Measurements from ENCODE around the gene WFIKKN1.
A peak's percentile ranks its signal among the peaks of the same experiment; 100 is the strongest.

The WFIKKN1 gene

GRCh38 chr16:625117-625976 is 5.4 kb upstream of the WFIKKN1 start:
- peak; percentile 18 for DNase-seq

- DNase-seq = no peak
Measured at GRCh38 chr16:625977-626765, 4.6 kb upstream of the WFIKKN1 start.

DNA sequence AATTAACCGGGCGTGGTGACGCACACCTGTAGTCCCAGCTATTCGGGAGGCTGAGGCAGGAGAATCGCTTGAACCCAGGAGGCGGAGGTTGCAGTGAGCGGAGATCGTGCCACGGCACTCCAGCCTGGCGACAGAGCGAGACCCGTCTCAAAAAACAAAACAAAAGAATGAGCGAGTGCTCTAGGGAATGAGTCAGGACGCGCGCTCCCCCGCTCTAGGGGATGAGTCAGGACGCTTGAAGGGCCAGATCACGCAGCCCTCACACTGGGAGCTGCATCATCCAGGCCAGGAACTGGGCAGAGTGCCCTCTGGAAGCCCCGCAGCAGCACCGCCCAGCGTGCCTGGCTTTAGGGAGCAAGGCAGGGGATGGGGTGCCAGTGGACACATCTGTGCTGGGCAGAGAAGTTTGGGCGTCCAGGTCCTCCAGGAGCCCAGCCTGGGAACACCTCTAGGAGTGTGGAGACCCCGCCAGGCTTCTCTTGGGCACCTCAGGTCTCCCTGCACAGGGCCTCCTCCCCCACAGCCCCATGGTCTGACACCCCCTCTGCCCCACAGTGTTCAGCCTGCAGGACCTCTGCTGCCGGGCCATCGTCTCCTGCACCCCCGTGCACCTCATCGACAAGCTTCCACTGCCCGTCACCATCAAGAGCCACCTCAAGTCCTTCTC is 3.9 kb upstream of the WFIKKN1 start:
- no peak for DNase-seq

GRCh38 chr16:627454-628239 is 3.1 kb upstream of the WFIKKN1 start:
- peak; percentile 50 for DNase-seq

DNA sequence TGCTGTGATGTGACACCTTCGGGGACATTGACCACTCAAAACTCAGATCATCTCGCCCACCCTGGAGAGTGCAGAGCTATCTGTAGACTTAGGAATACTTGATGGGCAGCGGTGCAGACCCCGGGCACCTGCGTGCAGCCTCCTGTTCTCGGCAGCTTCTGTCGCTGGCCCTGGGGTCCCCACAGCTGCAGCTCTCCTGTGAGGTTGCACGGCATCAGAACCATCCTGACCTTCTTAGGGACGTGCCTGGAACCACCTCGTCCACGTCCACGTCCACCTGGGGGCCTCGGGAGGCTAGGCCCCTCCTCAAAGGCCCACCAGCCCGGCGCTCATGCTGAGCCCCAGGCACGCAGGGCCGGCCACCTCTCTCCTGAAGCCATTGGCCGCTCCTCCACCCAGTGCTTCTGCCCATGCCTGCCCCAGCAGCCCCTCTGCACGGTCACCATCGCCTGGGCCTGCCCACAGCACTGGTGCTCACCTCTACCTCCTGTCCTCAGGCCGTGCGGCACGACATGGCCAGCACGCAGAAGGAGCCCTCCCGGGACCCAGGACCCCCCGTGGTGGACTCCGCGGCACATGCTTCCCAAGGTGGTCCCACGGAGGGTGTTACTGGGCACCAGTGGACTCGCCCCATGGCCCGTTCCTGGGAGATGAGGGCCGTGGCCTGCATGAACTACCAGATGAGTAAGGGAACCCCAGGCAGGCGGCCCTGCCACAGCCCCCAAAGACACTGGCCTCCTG is 2.3 kb upstream of the WFIKKN1 start:
- DNase-seq = no peak

DNA sequence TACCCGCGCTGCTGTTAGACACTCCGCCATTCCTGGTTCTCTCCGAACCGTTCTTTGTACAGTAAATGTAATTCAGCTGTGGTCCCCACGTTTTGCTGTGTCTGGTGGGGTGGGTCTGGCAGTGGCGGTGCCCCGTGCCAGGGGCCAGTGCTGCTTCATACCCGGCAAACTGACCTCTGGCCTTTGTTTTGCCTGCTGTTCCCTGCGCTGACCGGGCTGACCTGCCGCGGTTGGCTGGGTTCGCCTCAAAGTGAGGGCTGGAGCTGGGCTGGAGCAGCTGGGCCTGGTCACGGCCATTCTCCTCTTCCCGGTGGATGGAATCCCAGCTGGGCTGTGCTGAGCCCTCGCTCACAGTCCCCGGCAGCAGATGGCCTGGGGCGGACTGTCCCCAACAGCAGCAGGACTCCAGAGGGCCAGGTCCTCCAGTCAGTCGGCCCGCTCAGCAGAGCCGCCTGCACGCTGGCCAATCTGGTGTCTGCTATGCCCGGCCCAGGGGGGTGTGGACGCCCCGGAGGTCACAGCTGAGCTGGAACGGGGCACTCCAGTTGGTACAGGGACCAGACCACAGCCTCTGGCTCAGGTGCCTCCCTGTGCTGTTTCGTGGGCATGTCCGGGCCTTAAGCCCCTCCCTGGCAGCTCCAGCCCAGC is 1.5 kb upstream of the WFIKKN1 start:
- peak; percentile 76 for DNase-seq

DNA sequence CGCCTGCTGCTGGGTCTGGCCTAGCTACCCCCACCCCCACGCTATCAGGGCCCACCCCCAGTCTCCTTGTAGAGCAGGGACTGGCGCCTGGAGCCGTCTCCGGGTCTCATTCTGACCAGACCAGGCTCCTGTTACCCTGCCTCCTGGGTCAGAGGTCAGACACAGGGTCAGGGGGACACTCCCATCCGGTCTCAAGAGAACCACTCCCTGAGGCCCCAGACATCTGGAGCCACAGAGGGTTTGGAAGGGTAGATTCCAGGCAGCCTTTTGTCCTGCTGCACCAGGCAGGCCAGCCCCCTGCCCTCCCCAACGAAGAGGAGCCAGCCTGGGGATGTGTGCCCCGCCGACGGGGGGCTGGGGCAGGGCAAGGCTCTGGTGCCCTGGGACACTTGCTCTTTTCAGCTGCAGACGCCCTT is 944 bp upstream of the WFIKKN1 start:
- DNase-seq = no peak

DNA sequence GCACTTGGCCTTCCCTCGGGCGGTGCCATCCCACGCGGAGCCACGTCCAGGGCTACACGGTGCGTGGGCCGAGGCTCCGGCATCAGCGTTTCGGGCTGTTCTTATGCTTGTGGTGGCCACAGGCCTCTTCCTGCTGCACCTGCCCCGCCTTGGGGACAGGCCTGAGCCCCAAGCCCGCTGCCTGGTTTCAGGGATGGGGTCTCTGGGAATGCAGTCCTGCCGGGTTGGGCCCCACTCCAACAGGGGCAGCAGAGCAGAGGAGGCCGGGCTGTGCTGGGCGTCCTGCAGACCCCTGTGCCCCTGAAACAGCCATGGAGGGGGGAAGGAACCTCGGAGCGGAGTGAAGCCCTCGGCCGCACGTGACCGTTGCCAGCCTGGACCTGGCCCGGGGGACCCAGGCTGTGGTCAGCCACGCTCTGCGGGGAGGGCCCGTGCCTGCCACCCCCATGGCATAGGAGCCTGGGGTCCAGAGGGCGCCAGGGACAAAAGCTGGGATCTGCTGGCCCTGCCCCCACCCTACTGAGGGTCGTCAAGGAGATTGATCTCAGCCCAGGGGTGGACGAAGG is 453 bp upstream of the WFIKKN1 start:
- DNase-seq = peak; percentile 31

GRCh38 chr16:631808-632358 is 1.1 kb downstream of the WFIKKN1 start:
- no peak for DNase-seq

GRCh38 chr16:632486-633335 is 1.9 kb downstream of the WFIKKN1 start:
- DNase-seq = no peak

GRCh38 chr16:633336-634050 is 2.7 kb downstream of the WFIKKN1 start:
- DNase-seq = peak; percentile 29

DNA sequence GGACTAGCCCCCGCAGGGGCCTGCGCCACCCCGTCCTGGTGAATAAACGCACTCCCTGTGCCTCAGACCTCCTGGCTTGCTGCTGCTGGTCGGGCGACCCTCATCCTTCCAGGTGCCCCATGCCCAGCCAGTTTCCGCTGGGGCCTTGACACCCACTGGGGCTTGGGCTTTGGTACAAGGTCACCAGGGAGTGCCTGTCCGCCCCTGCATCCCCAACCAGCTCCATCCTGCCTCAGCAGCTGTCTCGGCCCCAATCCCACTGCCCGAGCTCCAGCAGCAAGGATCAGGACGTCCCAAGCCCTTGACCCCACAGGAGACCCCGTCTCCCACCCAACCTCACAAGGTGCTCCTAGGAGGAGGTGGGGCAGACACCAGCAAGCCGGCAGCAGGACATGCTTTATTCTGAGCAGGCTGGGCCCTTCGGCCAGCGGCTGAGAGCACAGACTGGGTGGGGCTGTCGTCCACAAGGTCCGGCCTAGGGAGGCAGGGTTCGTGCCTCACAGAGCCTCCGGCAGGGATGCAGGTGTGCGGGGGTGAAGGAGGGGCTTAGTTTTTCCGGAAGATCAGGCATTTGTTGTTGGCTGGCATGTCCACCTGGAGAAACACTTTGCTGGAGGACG is 3.4 kb downstream of the WFIKKN1 start:
- no peak for DNase-seq

DNA sequence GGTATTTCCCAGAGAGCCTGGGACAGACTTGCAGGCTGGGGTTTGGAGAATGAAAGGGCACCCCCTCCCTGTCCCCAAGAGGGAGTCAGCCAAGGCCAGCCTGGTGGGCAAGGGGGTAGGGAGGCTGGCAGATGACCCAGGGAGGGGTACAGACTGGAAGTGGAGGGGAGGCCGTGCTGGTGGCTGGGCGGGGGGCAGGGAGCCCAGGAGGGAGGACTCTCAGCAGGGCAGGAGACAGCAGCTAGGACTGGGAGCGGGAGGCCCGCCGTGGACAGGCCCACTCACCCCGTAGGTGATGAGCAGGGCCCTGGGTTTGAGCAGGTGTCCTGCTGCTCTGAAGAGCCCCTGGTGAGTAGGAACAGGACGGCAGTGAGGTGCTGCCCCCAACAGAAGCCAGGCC is 4.2 kb downstream of the WFIKKN1 start:
- DNase-seq = no peak

DNA sequence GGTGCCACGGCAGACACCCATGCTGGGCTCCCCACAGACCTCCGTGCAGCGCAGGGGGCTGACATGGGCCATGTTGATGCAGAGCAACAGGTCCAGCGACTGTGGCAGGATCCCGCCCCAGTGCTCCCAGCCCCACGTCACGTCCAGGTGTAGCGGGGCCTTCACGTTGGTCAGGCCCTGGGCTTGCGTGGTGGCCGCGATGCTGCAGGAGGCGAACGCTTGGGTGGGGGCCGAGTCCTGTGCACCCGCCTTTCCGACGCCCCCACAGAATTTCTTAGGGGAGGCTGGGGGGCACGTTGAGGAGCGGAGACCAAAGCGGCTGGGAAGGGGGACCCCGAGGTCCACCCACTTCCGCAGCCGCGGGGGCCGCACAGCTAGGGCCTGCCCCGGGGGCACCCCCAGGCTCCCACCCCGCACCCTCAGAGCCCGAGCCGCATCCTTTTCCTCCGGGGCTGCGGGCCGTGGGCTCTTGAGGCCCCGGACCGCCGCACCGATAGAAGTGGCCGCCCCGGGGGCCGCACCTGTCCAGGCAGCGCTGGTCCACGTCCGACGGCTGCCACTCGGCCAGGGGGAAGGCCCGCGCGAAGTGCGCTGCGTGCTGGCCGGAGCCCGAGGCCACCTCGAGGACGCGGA is 4.9 kb downstream of the WFIKKN1 start:
- DNase-seq = peak; percentile 44

DNA sequence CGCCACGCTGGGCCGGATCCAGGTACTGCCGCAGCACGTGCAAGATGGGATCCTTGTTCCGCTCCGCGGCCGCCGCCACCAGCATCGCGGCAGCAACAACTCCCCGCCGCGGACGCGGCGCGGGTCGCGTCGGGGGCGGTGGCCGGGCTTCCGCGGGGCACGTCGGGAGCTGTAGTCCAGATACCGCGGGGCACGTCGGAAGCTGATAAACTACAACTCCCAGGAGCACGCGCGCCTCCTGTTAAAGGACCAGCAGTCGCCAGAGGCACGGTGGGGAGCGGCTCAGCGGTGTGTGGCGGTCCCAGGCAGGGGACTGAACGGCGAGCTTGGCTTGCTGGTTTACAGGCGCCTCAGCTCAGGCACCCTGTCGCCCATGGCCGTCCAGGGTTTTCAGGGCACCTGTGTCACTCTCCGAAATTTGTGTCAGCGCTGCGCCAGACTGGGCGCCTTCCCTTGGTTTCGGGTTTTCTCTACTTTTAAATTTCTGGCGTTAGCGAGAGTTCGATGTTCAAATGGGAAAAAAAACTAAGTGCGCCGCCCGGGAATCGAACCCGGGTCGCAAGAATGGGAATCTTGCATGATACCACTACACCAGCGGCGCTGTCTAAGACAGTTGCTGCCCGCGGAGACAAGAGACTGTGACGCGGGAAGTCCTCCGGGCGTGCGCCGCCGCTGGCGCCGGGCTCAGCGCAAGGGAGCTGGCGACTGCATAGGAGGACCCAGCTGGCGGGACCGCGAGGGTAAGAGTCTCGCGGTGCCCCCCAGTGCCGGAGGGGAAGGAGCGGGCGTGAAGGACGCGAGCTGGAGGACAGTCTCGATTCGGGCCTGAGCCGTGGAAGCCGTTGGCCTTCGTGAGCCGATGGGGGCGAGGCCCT is 5.7 kb downstream of the WFIKKN1 start, which contains the start of gene METTL26:
Gene METTL26, minus strand, starts transcription at position 100 of the 875 bp plus-strand sequence. Its CDS starts 15 bp downstream, at position 85.
- DNase-seq = peak; percentile 96

DNA sequence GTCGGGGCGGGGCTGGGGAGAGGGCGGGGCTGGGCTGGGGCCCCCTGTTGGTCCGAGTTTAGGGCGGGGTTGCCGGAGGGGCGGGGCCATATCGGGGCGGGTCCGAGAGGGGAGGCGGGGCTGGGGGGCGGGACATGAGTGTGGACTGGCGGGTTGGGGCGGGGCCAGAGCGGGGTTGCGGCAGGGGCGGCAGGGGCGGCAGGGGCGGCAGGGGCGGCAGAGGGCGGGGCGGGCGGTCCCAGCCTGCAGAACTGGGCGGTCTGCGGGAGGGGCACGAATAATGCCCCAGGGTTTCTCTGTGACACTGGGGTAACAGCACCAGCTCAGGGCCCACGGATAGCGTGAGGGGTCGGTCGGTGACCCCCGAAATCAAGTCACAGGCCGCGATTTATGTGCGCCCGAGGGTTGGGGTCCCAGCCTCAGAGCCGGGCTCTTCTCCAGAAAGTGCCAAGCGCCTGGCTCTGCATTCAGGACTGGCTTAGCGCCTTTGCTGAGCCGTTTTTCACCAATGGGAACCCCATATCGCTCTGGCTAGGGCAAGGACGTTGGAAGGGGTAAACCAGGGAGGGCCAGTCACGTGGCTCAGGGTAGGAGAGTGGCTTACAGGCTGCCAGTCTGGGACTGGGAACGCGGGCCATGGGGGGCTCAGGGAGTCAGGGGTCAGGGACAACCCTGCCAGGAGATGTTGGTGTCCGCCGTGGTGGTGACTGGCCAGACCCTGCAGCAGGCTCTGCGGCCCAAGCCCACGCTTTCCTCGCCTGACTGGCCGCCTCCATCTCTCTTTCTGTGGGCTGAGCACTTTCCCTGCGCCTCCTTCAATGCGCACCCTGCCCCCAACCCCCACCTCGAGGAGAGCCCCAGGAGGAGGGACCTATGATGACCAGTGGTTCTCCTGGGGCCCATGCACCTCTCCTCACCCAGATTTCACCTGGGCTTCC is 6.6 kb downstream of the WFIKKN1 start:
- DNase-seq = peak; percentile 95
